Tibial artery (tissue), 4 donors: ENCODE data around the gene WNT16.

ENCODE experiments used
- DNase-seq, 2 donors: peaks; one replicate each; pipeline ENCODE4 v3.0.0-alpha.2; 2019
- H3K27ac ChIP-seq, 2 donors: fragments of 200-600 bp; sonication (generic) in 1 of 2; 1 replicate in 1 of 2; 2 replicates in 1 of 2; pipeline ENCODE4 v1.5.1; 2018 to 2019; ENCODE audit warnings: mild to moderate bottlenecking in 1 of 2
- H3K27me3 ChIP-seq, 2 donors: fragments of 200-600 bp; sonication (generic) in 1 of 2; one replicate each; pipeline versions ENCODE4 v1.5.1 to v1.6.0; 2016 to 2019
- H3K36me3 ChIP-seq, 3 donors: fragments of 200-600 bp; sonication (generic) in 2 of 3; one replicate each; pipeline ENCODE4 v1.5.1; 2016 to 2019; ENCODE audit warnings: mild to moderate bottlenecking in 2 of 3
- H3K4me1 ChIP-seq, 4 donors: fragments of 200-600 bp; sonication (generic) in 2 of 4; 1 replicate in 3 of 4; 2 replicates in 1 of 4; pipeline ENCODE4 v1.5.1; 2016 to 2019
- H3K4me3 ChIP-seq, 2 donors: fragments of 200-600 bp; sonication (generic) in 1 of 2; 1 replicate in 1 of 2; 2 replicates in 1 of 2; pipeline ENCODE4 v1.5.1; 2018 to 2019; ENCODE audit warnings: mild to moderate bottlenecking in 2 of 2
- H3K9me3 ChIP-seq, 3 donors: fragments of 200-600 bp; sonication (generic) in 1 of 3; one replicate each; pipeline ENCODE4 v1.5.1; 2016 to 2019
- CTCF ChIP-seq, 2 experiments: fragments of 200-600 bp in 1 of 2; fragments of 450-650 bp in 1 of 2; IDR thresholded peaks; one replicate each; pipeline ENCODE4 v1.5.1; 2017 to 2019; ENCODE audit warnings: antibody characterized with exemption in 2 of 2, mild to moderate bottlenecking in 1 of 2, moderate library complexity in 1 of 2
- intact Hi-C: fragments of 100-400 bp; cut with DNase I; formaldehyde crosslinking; loops from one replicate; pipeline ENCODE4 v1.15.0; 2023; ENCODE audit warnings: low total_unique reads

WNT16 gene

GRCh38 chr7:121331574-121331973, 2.8 kb downstream of the WNT16 start:
- H3K4me1 ChIP-seq: peaks cover 0 to 21% (median 18%) of the 10 kb centered on the region in 4 donors
- intact Hi-C loops: no loop called here
- peaks cover 0 to 82% of the 10 kb centered on the region in 2 donors for H3K27me3 ChIP-seq
- no peak overlapping the region for H3K27ac ChIP-seq
- no peaks in the 10 kb centered on the region for H3K36me3 ChIP-seq
- no peak overlapping the region for H3K4me3 ChIP-seq
- DNase-seq: no peak
- no peak for TF ChIP-seq CTCF (IDR thresholded peaks at IDR 0.05)
- H3K9me3 ChIP-seq: no peaks in the 10 kb centered on the region

- H3K4me3 ChIP-seq: no peak overlapping the region
- H3K36me3 ChIP-seq: no peaks in the 10 kb centered on the region
- H3K9me3 ChIP-seq: no peaks in the 10 kb centered on the region
- peaks cover 0 to 14% (median 11%) of the 10 kb centered on the region in 4 donors for H3K4me1 ChIP-seq
- DNase-seq: no peak
- no peak overlapping the region for H3K27ac ChIP-seq
- H3K27me3 ChIP-seq: peaks cover 0 to 62% of the 10 kb centered on the region in 2 donors
- no peak for TF ChIP-seq CTCF (IDR thresholded peaks at IDR 0.05)
- intact Hi-C loops: no loop called here
Observed at GRCh38 chr7:121334376-121334775, 5.6 kb downstream of the WNT16 start.

GRCh38 chr7:121334875-121335648, 6.3 kb downstream of the WNT16 start:
- intact Hi-C loops: no loop called here
- peaks cover 0 to 55% of the 10 kb centered on the region in 2 donors for H3K27me3 ChIP-seq
- H3K9me3 ChIP-seq: no peaks in the 10 kb centered on the region
- no peak for TF ChIP-seq CTCF (IDR thresholded peaks at IDR 0.05)
- DNase-seq: no peak
- no peaks in the 10 kb centered on the region for H3K36me3 ChIP-seq
- no peak overlapping the region for H3K4me3 ChIP-seq
- H3K27ac ChIP-seq: no peak overlapping the region
- peaks cover 0 to 7% (median 4%) of the 10 kb centered on the region in 4 donors for H3K4me1 ChIP-seq

GRCh38 chr7:121336579-121336978, 7.8 kb downstream of the WNT16 start:
- intact Hi-C loops: no loop called here
- no peaks in the 10 kb centered on the region for H3K36me3 ChIP-seq
- no peaks in the 10 kb centered on the region for H3K4me1 ChIP-seq
- TF ChIP-seq CTCF (IDR thresholded peaks at IDR 0.05): no peak
- no peak overlapping the region for H3K4me3 ChIP-seq
- no peaks in the 10 kb centered on the region for H3K9me3 ChIP-seq
- DNase-seq: no peak
- H3K27me3 ChIP-seq: peaks cover 0 to 41% of the 10 kb centered on the region in 2 donors
- no peak overlapping the region for H3K27ac ChIP-seq

GRCh38 chr7:121337398-121337797, 8.6 kb downstream of the WNT16 start:
- Histone ChIP-seq H3K27ac (no peak overlapping the region), H3K27me3 (peaks cover 0 to 32% of the 10 kb centered on the region in 2 donors), H3K36me3 (peaks cover 0 to 2% (median 0%) of the 10 kb centered on the region in 3 donors), H3K4me1 (no peaks in the 10 kb centered on the region), H3K9me3 (no peaks in the 10 kb centered on the region), H3K4me3 (no peak overlapping the region)
- intact Hi-C loops: no loop called here
- DNase-seq: no peak
- TF ChIP-seq CTCF (IDR thresholded peaks at IDR 0.05): no peak
